GM20431 (cell line): ENCODE data around the gene SERPINA4.
"Not testable (repeated sequence)": the region's sequence is repeated elsewhere in the genome, so short reads cannot be mapped to it uniquely, and the experiment has no call there.

ENCODE experiments used
- in situ Hi-C: fragments of 300-500 bp; cut with MseI, MboI; formaldehyde crosslinking; loops from one replicate; pipeline ENCODE4 v1.15.0; 2020; ENCODE audit warnings: low sequenced_read_pairs; ENCODE audit not compliant: unreplicated experiment

SERPINA4 gene

DNA sequence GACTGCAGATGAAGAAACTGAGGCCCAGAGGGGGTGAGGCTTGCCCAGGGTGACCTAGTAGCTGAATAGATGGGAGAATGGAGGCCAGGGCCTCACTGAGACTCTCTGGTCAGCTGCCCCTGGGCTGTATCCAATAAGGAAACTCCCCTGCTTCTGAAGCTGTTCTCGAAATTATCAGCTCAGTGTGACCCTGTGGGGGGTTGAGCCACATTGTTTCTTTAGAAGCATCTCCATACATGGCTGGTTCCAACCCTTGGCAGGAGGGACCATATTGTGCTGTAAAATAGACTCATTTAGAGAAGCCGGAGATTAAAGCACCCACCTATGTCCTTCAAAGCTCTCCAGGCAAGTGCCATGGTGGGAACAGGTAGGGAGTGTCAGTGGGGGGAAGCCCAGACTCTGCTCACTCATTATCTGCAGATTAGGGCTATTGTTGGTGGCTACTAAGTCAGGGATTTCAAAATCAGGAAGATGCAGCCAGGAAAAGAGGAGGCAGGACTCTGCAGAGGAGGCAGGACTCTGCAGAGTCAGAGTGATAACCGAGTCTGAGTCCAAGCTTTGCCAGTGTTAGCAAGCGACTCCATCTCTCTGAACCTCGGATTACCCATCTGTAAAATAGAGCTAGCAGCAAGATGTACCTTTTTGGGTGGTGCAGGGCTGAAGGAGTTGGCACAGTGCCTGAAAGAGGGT is 23.5 kb downstream of the SERPINA4 start:
- in situ Hi-C loops = no loop called here

DNA sequence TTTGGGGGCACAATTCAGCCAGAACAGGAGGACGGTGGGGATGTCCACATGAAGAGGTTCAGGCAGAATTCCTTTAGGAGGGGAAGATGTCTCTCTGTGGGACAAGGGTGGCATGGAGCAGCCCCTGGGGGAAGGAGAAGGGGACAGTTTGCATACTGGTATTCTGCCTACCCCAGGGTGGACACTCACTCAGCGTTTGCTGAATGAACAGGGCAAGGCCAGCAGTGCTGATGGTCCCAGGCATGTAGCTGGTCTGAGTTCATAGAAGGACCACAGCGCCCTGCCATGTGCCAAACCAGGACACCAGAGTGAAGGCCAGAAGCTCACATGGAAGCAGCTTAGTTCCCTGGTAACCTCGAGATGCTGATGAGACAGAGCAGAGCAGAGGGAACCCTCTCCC is 25.4 kb downstream of the SERPINA4 start:
- in situ Hi-C loops = no loop called here

DNA sequence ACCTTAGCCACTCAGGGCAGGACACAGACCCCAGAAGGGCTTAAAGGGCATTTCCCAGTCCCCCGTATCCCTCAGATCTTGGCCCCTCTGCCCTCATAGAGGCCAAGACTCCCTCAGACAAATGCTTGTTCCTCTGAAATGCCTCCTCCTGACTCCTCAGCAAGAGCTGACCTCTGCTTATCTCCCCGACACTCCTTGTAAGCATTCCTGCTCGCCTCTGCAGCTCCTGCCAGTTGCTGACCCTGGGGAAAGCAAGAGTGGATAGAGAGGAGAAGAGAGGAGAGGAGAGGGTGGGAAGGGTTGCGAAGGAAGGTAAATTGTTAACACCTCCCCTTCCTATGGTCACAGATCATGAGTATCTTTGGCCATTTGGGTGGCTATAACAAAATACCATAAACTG is 27.1 kb downstream of the SERPINA4 start:
- in situ Hi-C loops = no loop called here

DNA sequence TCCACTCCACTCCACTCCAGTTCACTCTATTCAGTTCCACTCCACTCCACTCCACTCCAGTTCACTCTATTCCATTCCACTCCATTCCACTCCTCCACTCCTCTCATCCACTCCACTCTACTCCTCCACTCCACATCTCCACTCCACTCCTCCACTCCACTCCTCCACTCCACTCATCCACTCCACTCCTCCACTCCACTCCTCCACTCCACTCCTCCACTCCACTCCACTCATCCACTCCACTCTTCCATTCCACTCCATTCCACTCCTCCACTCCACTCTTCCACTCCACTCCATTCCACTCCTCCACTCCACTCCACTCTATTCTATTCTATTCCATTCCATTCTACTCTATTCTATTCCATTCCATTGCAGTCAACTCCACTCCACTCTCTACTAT is 29.8 kb downstream of the SERPINA4 start:
- in situ Hi-C loops = no loop called here

DNA sequence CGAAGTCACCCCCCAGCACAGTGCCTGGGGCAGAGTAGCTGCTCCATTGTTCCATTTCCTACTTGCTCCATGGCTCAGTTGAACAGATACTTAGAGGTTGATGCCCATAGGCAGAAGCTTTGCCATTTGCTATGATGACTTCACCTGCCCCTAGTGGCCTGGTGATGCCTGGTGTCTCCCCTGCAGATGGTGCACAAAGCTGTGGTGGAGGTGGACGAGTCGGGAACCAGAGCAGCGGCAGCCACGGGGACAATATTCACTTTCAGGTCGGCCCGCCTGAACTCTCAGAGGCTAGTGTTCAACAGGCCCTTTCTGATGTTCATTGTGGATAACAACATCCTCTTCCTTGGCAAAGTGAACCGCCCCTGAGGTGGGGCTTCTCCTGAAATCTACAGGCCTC is 30.6 kb downstream of the SERPINA4 start:
- in situ Hi-C loops = no loop called here

DNA sequence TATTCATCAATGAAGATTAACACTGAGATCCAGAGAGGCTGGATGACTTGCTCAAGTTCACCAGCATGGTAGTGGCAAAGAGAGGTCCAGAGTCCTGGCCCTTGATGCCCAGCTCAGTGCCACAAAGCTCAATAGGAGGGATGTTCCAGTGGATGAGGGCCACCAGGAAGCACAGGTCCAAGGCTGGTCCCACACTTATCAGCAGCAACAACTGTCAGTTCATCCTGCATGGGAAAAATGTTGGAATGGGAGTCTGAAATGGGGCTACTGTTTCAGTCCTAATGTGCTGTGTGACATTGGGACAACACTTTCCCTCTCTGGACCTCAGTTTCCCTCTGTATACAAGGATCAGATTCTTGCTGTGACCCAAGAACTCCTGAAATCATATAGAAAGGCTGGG is 31.2 kb downstream of the SERPINA4 start:
- in situ Hi-C loops = no loop called here

DNA sequence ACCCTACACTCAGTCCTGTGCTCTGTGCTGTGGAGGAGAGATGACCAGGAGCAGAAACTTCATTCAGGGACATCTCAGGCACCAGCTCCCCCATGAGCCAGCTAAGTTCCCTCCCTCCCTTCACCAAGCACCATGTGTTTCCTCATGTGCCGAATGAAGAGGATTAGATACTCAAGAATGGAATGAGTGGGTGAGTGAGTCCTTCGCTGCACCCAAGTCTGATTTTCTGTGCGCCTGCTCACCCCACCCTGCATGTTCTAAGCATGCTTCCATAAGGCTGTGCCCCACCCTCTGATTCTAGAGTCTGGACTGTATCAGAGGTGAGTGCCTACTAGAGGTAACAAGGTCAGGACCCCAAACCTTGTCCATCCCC is 32.1 kb downstream of the SERPINA4 start:
- in situ Hi-C loops = no loop called here

DNA sequence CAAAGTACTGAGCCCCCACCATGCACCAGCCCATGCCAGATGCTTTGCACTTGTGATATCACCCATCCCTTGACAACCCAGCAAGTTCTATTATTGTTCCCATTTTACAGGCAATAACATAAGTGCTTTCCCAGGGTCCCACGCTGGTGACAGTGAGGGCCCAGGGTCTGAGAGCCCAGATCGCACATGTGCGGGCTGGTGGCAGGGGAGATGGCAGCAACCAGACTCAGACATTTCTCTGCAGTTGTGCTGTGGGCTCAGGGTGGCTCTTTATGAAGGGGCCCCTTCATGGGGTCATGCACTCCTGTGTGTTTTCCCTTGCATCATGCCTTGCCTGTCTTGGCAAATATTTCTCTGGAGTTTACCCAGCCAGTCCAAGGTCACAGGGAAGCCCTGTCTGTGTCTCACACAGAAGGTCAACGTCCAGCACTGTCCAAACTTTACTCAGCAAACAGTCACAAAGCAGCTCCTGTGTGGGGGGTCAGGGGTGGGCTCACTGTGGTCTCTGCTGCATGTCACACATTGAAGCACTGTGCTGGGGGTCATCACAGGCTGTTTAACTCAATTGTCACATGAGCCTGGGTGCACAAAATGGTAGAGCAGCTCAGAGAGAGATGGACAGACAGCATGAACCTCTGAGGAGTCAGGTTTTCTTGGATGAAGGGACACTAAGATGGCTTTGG is 32.6 kb downstream of the SERPINA4 start:
- in situ Hi-C loops = no loop called here

DNA sequence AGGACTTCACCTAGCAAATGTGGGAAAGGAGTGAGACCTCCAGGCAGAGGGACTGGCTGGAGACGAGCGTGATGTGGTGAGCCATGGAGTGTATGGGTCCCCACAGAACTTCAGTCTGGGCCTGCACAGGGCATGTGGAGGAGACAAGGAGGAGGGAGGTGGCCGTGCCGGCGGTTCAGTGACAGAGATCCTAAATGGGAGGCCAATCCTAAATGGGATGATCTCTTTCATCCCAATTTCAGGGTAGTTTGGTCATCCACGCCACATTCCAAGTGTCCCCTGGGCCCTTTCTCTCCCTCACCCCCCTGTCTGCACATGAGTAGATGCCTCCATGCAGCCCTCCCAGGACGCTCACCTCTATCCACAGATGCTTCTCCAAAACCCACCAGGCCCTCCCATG is 33.2 kb downstream of the SERPINA4 start:
- in situ Hi-C loops = no loop called here

DNA sequence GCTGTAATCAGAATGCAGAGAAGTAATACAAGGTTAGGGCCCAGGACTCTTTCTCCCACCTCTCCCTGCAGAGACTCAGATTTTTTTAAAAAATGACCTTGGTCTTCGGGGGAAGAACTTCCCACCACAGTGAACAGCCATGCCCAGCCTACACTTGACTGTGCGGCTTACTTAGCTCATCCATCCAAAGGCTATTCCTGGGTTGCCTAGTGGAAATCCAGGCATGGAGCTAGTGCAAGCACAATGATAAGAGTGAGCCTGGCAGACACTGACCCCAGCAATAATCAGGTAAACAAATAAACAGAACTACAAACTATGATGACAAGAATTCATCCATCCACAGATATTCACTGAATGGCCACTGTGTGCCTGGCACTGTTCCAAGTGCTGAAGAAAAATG is 34.7 kb downstream of the SERPINA4 start:
- in situ Hi-C loops = no loop called here

DNA sequence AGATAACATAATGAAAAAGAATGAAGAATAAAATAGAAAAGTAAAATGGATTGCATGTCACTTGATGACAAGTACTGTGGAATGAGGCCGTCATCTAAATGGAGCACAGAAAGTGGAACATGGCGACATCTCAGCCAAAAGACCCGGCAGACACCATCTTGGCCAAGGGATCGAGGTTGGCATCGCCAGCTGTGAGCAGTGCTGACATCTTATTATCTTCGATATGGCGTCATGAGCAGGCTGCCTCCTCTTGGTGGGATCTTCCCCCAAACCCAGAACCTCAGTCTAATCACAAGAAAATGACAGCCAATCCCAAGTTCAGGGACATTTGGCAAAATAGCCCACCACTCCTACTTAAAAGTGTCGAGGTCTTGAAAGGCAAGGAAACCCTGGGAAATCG is 35.1 kb downstream of the SERPINA4 start:
- in situ Hi-C loops = no loop called here

DNA sequence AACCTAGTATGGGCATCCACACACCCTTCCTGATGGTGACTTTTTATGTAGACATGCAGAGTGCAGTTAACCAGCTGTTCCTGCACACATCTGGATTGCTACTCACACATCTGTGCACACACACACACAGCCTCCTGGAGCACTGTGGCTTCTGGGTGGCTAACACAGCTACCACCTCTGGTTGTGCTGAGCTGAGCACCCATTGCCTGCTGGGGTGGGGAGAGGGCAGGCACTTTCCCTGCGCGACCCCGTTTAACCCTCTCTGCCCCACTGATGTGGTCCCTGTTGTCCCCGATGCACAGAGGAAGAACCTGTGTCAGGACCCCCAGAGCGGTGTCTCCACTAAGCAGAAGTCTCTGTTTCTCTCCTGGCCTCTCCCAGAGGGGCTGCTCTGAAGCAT is 36.5 kb downstream of the SERPINA4 start:
- in situ Hi-C loops = no loop called here

DNA sequence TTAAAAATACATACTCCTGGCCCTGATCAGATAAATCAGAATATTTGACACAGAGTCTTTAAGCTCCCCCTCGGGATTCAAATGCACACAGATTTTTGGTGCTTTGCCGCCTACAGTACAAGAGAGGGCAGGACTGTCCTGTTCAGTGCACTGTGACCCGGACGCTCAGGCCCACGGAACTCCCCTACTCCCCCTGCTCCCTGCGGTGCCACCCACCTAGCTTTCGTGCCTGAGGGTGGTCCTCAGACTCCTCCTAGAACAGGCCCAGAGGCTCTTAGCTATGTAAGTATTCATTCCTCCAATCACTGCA is 37.2 kb downstream of the SERPINA4 start:
- in situ Hi-C loops = no loop called here

DNA sequence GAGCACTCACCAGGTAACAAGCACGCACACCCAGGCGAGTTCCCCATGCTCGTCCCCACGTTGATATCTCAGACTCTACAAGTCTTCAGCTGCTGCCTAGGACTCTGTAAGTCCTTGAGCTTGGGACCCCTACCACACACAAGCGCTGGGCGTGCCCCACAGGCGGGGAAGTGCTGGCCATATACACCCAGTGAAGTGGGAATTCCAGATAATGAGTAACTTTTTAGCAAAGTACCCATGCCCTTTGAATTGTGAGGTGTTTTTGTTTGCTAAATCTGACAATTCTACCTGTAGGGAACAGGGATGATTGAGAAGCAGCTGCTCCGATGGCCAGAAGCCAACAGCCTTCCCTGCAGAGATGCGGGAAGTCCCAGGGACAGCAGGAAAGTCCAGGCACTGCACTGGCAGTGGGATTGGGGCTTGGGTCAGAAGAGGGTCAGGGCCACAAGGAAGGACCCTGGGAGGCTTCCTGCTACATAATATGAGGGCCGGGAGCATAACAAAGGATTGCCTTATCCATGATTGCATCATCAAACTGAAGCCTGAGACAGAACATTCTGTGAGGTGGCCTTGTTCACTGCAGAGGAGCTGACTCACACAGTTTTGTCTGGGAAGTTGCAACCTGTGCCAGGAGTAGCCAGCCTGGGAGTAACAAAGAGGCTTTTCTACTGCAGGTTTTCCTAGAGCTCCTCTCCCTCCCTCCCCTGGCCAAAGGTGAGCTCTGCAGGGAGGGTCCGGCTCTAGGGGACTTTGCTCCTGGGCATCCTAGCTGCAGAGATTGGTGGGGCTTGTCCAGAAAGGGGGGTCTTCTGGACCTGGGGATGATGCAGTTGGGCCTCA is 37.8 kb downstream of the SERPINA4 start:
- in situ Hi-C loops = no loop called here

DNA sequence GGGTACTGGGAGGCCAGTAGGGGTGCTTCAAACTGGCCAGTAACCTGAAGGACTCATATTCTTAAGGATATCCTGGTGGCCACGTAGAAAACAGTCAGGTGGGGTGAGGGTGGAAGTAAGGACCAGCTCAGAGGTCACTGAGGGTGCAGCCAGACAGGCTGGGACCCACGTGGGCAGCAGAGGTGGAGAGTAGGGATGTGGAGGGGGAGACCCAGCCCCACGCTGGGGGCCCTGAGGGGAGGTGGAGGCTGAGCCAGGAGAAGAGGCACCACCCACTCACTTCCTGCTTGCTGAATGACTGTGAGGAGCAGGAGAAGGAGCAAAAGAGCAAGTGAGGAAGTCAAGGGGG is 38.4 kb downstream of the SERPINA4 start:
- in situ Hi-C loops = no loop called here

DNA sequence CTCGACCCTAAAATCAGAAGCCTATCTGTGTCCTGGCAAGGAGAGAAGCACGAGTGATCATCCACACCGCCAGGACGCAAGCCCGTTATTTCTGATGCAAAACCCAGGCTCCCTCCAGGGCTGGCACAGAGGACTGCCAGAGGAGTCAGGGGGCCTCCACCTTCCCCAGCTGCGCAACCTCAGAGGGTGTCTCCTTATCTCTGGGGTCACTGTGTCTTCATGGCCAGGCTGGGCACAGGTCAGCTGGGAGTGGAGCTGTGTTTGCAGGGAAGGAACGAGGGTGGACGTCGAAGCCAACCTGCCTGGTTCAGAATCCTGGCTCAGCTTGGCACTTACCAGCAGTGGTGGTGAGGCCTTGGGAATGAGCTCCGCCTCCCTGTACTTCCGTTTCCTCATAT is 38.9 kb downstream of the SERPINA4 start:
- in situ Hi-C loops = no loop called here

DNA sequence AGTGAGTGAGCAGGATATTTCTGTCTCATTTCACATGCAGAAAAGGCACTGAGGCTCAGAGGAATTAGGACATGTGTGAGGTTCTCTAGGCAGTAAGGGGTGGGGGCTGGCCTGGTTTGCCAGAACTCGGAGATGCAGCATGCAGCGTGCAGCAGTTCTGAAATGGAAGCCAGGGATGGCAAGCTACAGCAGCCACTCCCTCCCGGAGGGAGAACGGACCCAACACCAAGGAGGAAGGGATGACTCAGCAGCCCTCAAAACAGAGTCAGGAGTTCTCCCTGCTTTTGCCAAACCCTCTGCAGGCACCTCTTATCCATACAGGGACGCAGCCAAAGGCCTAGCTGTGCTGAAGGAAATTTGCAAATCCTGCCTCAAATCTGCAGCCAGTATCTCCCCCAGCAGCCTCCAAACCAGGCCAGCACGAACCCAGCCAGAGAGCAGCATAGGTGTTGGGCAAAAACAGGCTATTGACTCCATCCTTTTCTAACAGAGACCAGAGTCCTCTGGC is 40.7 kb downstream of the SERPINA4 start:
- in situ Hi-C loops = no loop called here

DNA sequence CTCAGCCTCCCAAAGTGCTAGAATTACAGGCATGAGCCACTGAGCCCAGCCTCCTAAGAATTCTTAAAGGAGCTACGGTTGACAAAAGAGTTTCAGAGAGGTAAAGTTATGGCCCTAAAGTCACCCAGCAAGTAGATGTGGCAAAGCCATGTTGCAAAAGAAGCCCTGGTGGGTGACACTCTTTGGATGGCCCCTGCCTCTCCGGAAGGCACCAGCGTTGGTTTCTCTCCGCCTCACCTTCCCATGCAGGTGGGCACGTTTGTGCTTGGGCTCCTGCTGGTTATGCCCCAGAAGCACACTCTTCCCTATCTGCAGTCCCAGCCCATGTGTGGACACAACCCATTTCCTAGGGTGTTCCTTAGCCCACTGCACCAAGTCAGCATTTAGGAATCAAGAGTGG is 41.5 kb downstream of the SERPINA4 start:
- in situ Hi-C loops = no loop called here

DNA sequence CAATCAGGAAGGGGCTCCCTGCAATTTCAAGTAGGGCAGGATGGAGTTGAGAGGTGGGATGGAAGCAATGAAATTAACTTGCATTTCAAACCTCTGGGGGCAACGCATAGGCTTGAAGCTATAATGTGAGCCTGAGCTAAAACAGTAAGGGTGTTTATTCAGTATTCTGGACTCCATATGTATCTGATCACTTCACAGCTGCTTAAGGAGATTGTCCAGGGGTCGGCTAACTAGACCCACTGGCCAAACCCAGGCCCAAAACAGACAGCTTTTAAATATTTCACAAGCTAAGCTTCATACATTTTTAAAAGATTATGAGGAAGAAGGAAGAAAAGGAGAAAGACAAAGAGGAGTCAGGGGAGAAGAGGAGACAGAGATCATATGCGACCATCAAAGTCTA is 44.1 kb downstream of the SERPINA4 start:
- in situ Hi-C loops = no loop called here

DNA sequence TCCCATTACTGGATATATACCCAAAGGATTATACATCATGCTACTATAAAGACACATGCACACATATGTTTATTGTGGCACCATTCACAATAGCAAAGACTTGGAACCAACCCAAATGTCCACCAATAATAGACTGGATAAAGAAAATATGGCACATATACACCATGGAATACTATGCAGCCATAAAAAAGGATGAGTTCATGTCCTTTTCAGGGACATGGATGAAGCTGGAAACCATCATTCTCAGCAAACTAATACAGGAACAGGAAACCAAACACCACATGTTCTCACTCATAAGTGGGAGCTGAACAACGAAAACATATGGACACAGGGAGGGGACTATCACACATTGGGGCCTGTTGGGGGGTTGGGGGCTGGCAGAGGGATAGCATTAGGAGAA is 47.7 kb downstream of the SERPINA4 start:
- in situ Hi-C loops = not testable (repeated sequence)

DNA sequence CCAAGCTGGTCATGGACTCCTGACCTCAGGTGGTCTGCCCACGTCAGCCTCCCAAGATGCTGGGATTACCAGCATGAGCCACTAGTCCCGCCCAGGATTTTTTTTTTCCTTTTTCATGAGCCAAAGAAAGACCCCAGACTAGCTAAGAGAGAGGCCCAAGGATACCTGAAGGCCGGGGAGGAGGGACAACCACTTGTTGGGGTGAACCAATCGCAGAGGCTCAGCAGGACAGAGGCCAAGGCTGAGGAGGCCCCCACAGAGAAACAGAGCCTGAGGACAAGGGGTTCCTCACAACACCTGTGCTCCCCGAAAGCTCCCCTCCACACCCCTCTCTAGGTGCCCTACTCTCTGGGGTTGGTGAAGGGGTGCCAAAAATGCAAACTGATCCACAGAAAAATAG is 49.9 kb downstream of the SERPINA4 start:
- in situ Hi-C loops = no loop called here
